OCI-LY7 (cell line): ENCODE measurements around the gene RBM14. TPM values are rescaled to one million over a fixed set of nuclear protein-coding genes. Genes with fewer than 3 reads are reported as not detected.
A peak's percentile ranks its signal among the peaks of the same experiment; 100 is the strongest.
"Not testable (repeated sequence)": the region's sequence is repeated elsewhere in the genome, so short reads cannot be mapped to it uniquely, and the experiment has no call there.

Experiments used
- BruUV-seq: library from RNA; stranded (reverse); fragments of 400-500 nt; replicated peaks from 2 replicates; lab custom pipeline; 2021; lab: Mats Ljungman, UMichigan
- CTCF ChIA-PET: fragments of 300-600 bp; sonication (Branson Sonifier 250); formaldehyde crosslinking; loops from one replicate; lab custom pipeline; 2022; ENCODE audit warnings: antibody characterized with exemption; ENCODE audit not compliant: unreplicated experiment; lab: Charles Lee
- POLR2A ChIA-PET: fragments of 300-600 bp; sonication (Branson Sonifier 250); formaldehyde crosslinking; loops from one replicate; lab custom pipeline; 2022; ENCODE audit warnings: antibody characterized with exemption; lab: Charles Lee
- DNase-seq: peaks from one replicate; pipeline ENCODE4 v3.0.0-alpha.2; 2015; ENCODE audit warnings: low spot score
- H2AFZ ChIP-seq: fragments of 200-600 bp; sonication (generic), shearing (Covaris generic); 2 replicates; pipeline ENCODE4 v1.6.1; 2014; ENCODE audit warnings: mild to moderate bottlenecking, antibody characterized with exemption, low read length, moderate library complexity
- H3K27ac ChIP-seq: fragments of 200-600 bp; sonication (generic); 2 replicates; pipeline ENCODE4 v1.5.1; 2014; ENCODE audit warnings: mixed run types, low read depth, mild to moderate bottlenecking, moderate library complexity, low read length, inconsistent platforms; ENCODE audit not compliant: poor library complexity, severe bottlenecking
- H3K36me3 ChIP-seq: fragments of 200-600 bp; sonication (generic); 2 replicates; pipeline ENCODE4 v1.6.1; 2014; ENCODE audit warnings: mild to moderate bottlenecking, antibody characterized with exemption, low read length, moderate library complexity, mixed read lengths; ENCODE audit not compliant: insufficient read depth
- H3K4me1 ChIP-seq: fragments of 200-600 bp; sonication (generic); 2 replicates; pipeline ENCODE4 v1.5.1; 2014; ENCODE audit warnings: mild to moderate bottlenecking, low read length; ENCODE audit not compliant: insufficient read depth, poor library complexity, severe bottlenecking
- H3K4me2 ChIP-seq: fragments of 200-600 bp; sonication (generic); 2 replicates; pipeline ENCODE4 v1.6.1; 2014; ENCODE audit warnings: mild to moderate bottlenecking, low read length
- H3K4me3 ChIP-seq: fragments of 200-600 bp; sonication (generic); 2 replicates; pipeline ENCODE4 v1.5.1; 2014; ENCODE audit warnings: mild to moderate bottlenecking, low read depth, low read length; ENCODE audit not compliant: poor library complexity, severe bottlenecking
- H3K79me2 ChIP-seq: fragments of 200-600 bp; sonication (generic); 2 replicates; pipeline ENCODE4 v1.6.1; 2016; ENCODE audit warnings: low read depth, mild to moderate bottlenecking, low read length, moderate library complexity, mixed read lengths; ENCODE audit not compliant: insufficient read depth
- H3K9me2 ChIP-seq: fragments of 200-600 bp; sonication (generic); 2 replicates; pipeline ENCODE4 v1.6.1; 2016; ENCODE audit warnings: mild to moderate bottlenecking, low read length, mixed read lengths; ENCODE audit not compliant: insufficient read depth
- H3K9me3 ChIP-seq: fragments of 200-600 bp; sonication (generic); 2 replicates; pipeline ENCODE4 v1.6.1; 2014; ENCODE audit warnings: mild to moderate bottlenecking, mixed run types, low read length, mixed read lengths
- H4K20me1 ChIP-seq: fragments of 200-600 bp; sonication (generic); 2 replicates; pipeline ENCODE4 v1.6.1; 2014; ENCODE audit warnings: mild to moderate bottlenecking, antibody characterized with exemption, low read length, moderate library complexity, mixed read lengths; ENCODE audit not compliant: insufficient read depth
- CTCF ChIP-seq: fragments of 200-600 bp; sonication (generic); conservative IDR thresholded peaks from 2 replicates; pipeline ENCODE4 v1.5.1; 2014; ENCODE audit warnings: mild to moderate bottlenecking, antibody characterized with exemption, low read length, moderate library complexity, mixed read lengths
- EZH2phosphoT487 ChIP-seq: fragments of 200-600 bp; sonication (generic); IDR thresholded peaks from 2 replicates; pipeline ENCODE4 v1.6.1; 2018; ENCODE audit warnings: low read depth, borderline replicate concordance, mild to moderate bottlenecking, mixed run types, antibody characterized with exemption, low read length, moderate library complexity, mixed read lengths
- intact Hi-C: fragments of 100-400 bp; cut with micrococcal nuclease; formaldehyde crosslinking; loops from one replicate; pipeline ENCODE4 v1.10.0; 2022; ENCODE audit not compliant: unreplicated experiment
- total RNA-seq, 2 experiments: library from RNA; depleted of rRNA in 1 of 2; stranded (reverse); fragments of >200 nt in 1 of 2; shearing (Covaris generic) in 1 of 2; gene quantifications; 2 replicates each; pipeline ENCODE4 v1.2.3, GENCODE V29; 2014 to 2022

The RBM14 gene
- total RNA-seq, 2 experiments from 2014 or later: 94.6 to 243 TPM

GRCh38 chr11:66639066-66639813 is 22.8 kb downstream of the RBM14 start:
- peak overlapping the region; percentile 94 for H3K4me2 ChIP-seq
- peaks cover 45% of the 10 kb centered on the region for H4K20me1 ChIP-seq
- intact Hi-C loops: loop anchor here (2.0 to 5.0 kb wide), 2 partner anchors 38 to 62 kb away; partner anchors contain the start of gene RBM4B
- TSS peak; percentile 59 for BruUV-seq
- CTCF ChIA-PET: interaction anchor here (1.1 kb wide), 1 partner anchor 20 kb away, joined by 7 read pairs; no protein-coding TSS in a partner anchor
- peak; percentile 50 for DNase-seq
- no peaks in the 10 kb centered on the region for H3K9me2 ChIP-seq
- H3K36me3 ChIP-seq: peaks cover 93% of the 10 kb centered on the region
- peak overlapping the region; percentile 71 for H3K27ac ChIP-seq
- no peaks in the 10 kb centered on the region for H3K9me3 ChIP-seq
- TF ChIP-seq CTCF: no peak; the same call in 1 of the 2 replicates
- H3K79me2 ChIP-seq: peaks cover 95% of the 10 kb centered on the region
- POLR2A ChIA-PET: interaction anchor here (0.6 to 2.8 kb wide), 6 partner anchors 10 to 1627 kb away, joined by 3 to 16 read pairs (median 8); partner anchors contain the start of gene RBM14
- H3K4me3 ChIP-seq: peak overlapping the region; percentile 95
- 0 out of 2 replicates have a peak overlapping the region, but pooled peaks have one; percentile 22 for H2AFZ ChIP-seq
- peaks cover 55% of the 10 kb centered on the region for H3K4me1 ChIP-seq

- not testable (repeated sequence) for DNase-seq, H3K9me2 ChIP-seq, BruUV-seq, H2AFZ ChIP-seq, H3K9me3 ChIP-seq, H3K27ac ChIP-seq
- intact Hi-C loops: loop anchor here (2.0 to 5.0 kb wide), 2 partner anchors 37 to 63 kb away; partner anchors contain the start of gene RBM4B
- H3K4me1 ChIP-seq: peaks cover 59% of the 10 kb centered on the region
- peaks cover 95% of the 10 kb centered on the region for H3K79me2 ChIP-seq
- H4K20me1 ChIP-seq: peaks cover 52% of the 10 kb centered on the region
- ChIA-PET CTCF (interaction anchor here (1.1 kb wide), 1 partner anchor 19 kb away, joined by 7 read pairs; no protein-coding TSS in a partner anchor), POLR2A (interaction anchor here (2.6 kb wide), 1 partner anchor 9 kb away, joined by 10 read pairs; no protein-coding TSS in a partner anchor)
- H3K36me3 ChIP-seq: peaks cover 93% of the 10 kb centered on the region
- H3K4me3 ChIP-seq: peak overlapping the region; percentile 95
- H3K4me2 ChIP-seq: peak overlapping the region; percentile 94
Observed at GRCh38 chr11:66639814-66640340, 23.4 kb downstream of the RBM14 start.

GRCh38 chr11:66641834-66642233 is 25.4 kb downstream of the RBM14 start:
- Histone ChIP-seq H3K4me2 (peak overlapping the region; percentile 94), H3K9me2 (no peaks in the 10 kb centered on the region), H3K4me1 (peaks cover 55% of the 10 kb centered on the region), H2AFZ (no peak overlapping the region), H3K9me3 (no peaks in the 10 kb centered on the region), H3K79me2 (peaks cover 97% of the 10 kb centered on the region), H3K27ac (no peak overlapping the region), H4K20me1 (peaks cover 62% of the 10 kb centered on the region), H3K4me3 (peak overlapping the region; percentile 95), H3K36me3 (peaks cover 93% of the 10 kb centered on the region)
- no TSS peak for BruUV-seq
- ChIA-PET POLR2A (no interaction called here), CTCF (no interaction called here)
- TF ChIP-seq EZH2phosphoT487: no peak
- TF ChIP-seq CTCF: no peak
- DNase-seq: no peak
- intact Hi-C loops: no loop called here
